CD14-positive monocyte (primary cell): Measurements from ENCODE around the gene PTPRN2. TPM values are rescaled to one million over a fixed set of nuclear protein-coding genes. Genes with fewer than 3 reads are reported as not detected.

Experiments
- DNase-seq, 3 donors: peaks; one replicate each; pipeline ENCODE4 v3.0.0-alpha.2; 2011 to 2022
- H2AFZ ChIP-seq: 2 replicates; pipeline ENCODE4 v1.6.0; 2012; ENCODE audit warnings: mild to moderate bottlenecking, low read depth, low read length, inconsistent platforms; ENCODE audit not compliant: insufficient read depth, poor library complexity, severe bottlenecking
- H3K27ac ChIP-seq, 2 donors: 1 replicate in 1 of 2; 2 replicates in 1 of 2; pipeline ENCODE4 v1.5.1; 2012 to 2013; ENCODE audit warnings: low read length in 2 of 2, control low read depth in 1 of 2, inconsistent platforms in 1 of 2, low read depth in 1 of 2, mild to moderate bottlenecking in 1 of 2
- H3K27me3 ChIP-seq, 2 donors: one replicate each; pipeline versions ENCODE4 v1.6.0 to v1.6.1; 2011 to 2013; ENCODE audit warnings: low read length in 2 of 2; ENCODE audit not compliant: control insufficient read depth in 2 of 2, insufficient read depth in 2 of 2
- H3K36me3 ChIP-seq, 2 donors: replicated peaks in 1 of 2; 1 replicate in 1 of 2; 2 replicates in 1 of 2; pipeline versions ENCODE4 v1.5.1 to v1.6.1; 2012 to 2013; ENCODE audit warnings: low read length in 2 of 2, control low read depth in 1 of 2, inconsistent platforms in 1 of 2, mild to moderate bottlenecking in 1 of 2; ENCODE audit not compliant: insufficient read depth in 2 of 2, control insufficient read depth in 1 of 2
- H3K4me1 ChIP-seq, 2 donors: 1 replicate in 1 of 2; 2 replicates in 1 of 2; pipeline versions ENCODE4 v1.5.1 to v1.6.1; 2012 to 2013; ENCODE audit warnings: low read length in 2 of 2, control low read depth in 1 of 2, inconsistent platforms in 1 of 2, mild to moderate bottlenecking in 1 of 2, moderate library complexity in 1 of 2; ENCODE audit not compliant: insufficient read depth in 2 of 2, control insufficient read depth in 1 of 2
- H3K4me2 ChIP-seq: replicated peaks from 2 replicates; pipeline ENCODE3; 2012; ENCODE audit warnings: low read length, moderate library complexity, mild to moderate bottlenecking; ENCODE audit not compliant: poor library complexity, severe bottlenecking; ENCODE audit errors: extremely low read depth
- H3K4me3 ChIP-seq, 3 experiments: fragments of 200-600 bp in 1 of 3; sonication (generic) in 1 of 3; replicated peaks in 1 of 3; 1 replicate in 2 of 3; 2 replicates in 1 of 3; pipeline ENCODE4 v1.5.1; 2011 to 2013; ENCODE audit warnings: low read length in 3 of 3, mild to moderate bottlenecking in 3 of 3, control low read depth in 2 of 3, low read depth in 2 of 3, inconsistent platforms in 1 of 3, moderate library complexity in 1 of 3
- H3K79me2 ChIP-seq: 2 replicates; pipeline ENCODE4 v1.6.0; 2012; ENCODE audit warnings: mild to moderate bottlenecking, control low read depth, inconsistent platforms, low read length, moderate library complexity; ENCODE audit not compliant: insufficient read depth
- H3K9ac ChIP-seq: 2 replicates; pipeline ENCODE4 v1.6.0; 2017; ENCODE audit warnings: low read length, mild to moderate bottlenecking; ENCODE audit not compliant: insufficient read depth, poor library complexity, severe bottlenecking
- H3K9me3 ChIP-seq, 2 donors: replicated peaks in 1 of 2; 1 replicate in 1 of 2; 2 replicates in 1 of 2; pipeline versions ENCODE4 v1.5.1 to v1.6.1; 2012 to 2013; ENCODE audit warnings: low read length in 2 of 2, control low read depth in 1 of 2; ENCODE audit not compliant: control insufficient read depth in 1 of 2, insufficient read depth in 1 of 2
- H4K20me1 ChIP-seq: 2 replicates; pipeline ENCODE4 v1.6.0; 2012; ENCODE audit warnings: mild to moderate bottlenecking, low read length, control low read depth, moderate library complexity; ENCODE audit not compliant: insufficient read depth
- H3K27ac Mint-ChIP-seq, 7 donors: one replicate each; pipeline ENCODE4 v1.8.0; 2020; ENCODE audit warnings: mild to moderate bottlenecking in 7 of 7, mixed read lengths in 7 of 7, moderate library complexity in 6 of 7, inconsistent platforms in 2 of 7
- H3K27me3 Mint-ChIP-seq, 3 donors: one replicate each; pipeline ENCODE4 v1.8.0; 2021 to 2022; ENCODE audit warnings: low read depth in 3 of 3, mild to moderate bottlenecking in 3 of 3, mixed read lengths in 3 of 3, moderate library complexity in 3 of 3, inconsistent platforms in 1 of 3
- H3K36me3 Mint-ChIP-seq, 2 donors: one replicate each; pipeline ENCODE4 v1.8.0; 2020; ENCODE audit warnings: mixed read lengths in 2 of 2, inconsistent platforms in 1 of 2, mild to moderate bottlenecking in 1 of 2
- H3K4me1 Mint-ChIP-seq: one replicate; pipeline ENCODE4 v1.8.0; 2020; ENCODE audit warnings: mild to moderate bottlenecking, mixed read lengths
- H3K4me3 Mint-ChIP-seq, 2 donors: one replicate each; pipeline ENCODE4 v1.8.0; 2020; ENCODE audit warnings: mild to moderate bottlenecking in 2 of 2, mixed read lengths in 2 of 2, moderate library complexity in 1 of 2
- H3K9me3 Mint-ChIP-seq, 7 donors: one replicate each; pipeline ENCODE4 v1.8.0; 2020 to 2022; ENCODE audit warnings: mixed read lengths in 7 of 7, mild to moderate bottlenecking in 6 of 7, moderate library complexity in 6 of 7, inconsistent platforms in 2 of 7
- WGBS: methylation state at CpG from one replicate; pipeline ENCODE4 v1.1.5; 2013; ENCODE audit warnings: missing lambda C conversion rate; ENCODE audit not compliant: insufficient coverage; 5-methylcytosine and 5-hydroxymethylcytosine counted together
- intact Hi-C, 2 donors: fragments of 100-400 bp; cut with micrococcal nuclease; formaldehyde crosslinking; loops; one replicate each; pipeline versions ENCODE4 v1.15.0 to v1.15.1; 2023
- polyA plus RNA-seq, 3 donors: library from polyadenylated mRNA; depleted of rRNA in 1 of 3; unstranded in 2 of 3; stranded (reverse) in 1 of 3; fragments of 300-500 nt in 2 of 3; fragments of >200 nt in 1 of 3; fragmentation: Illumina TruSeq in 2 of 3; gene quantifications; 1 replicate in 2 of 3; 2 replicates in 1 of 3; pipeline ENCODE4 v1.2.3, GENCODE V29; 2012 to 2021
- TF ChIP-seq, protein P1 (sequence below): fragments of 200-600 bp; IDR thresholded peaks from one replicate; pipeline ENCODE4 v1.8.0; 2022; ENCODE audit warnings: antibody characterized with exemption, mild to moderate bottlenecking

PTPRN2 gene
- polyA plus RNA-seq, 3 donors, result 0.25 to 1.4 (median 0.97) TPM

DNA sequence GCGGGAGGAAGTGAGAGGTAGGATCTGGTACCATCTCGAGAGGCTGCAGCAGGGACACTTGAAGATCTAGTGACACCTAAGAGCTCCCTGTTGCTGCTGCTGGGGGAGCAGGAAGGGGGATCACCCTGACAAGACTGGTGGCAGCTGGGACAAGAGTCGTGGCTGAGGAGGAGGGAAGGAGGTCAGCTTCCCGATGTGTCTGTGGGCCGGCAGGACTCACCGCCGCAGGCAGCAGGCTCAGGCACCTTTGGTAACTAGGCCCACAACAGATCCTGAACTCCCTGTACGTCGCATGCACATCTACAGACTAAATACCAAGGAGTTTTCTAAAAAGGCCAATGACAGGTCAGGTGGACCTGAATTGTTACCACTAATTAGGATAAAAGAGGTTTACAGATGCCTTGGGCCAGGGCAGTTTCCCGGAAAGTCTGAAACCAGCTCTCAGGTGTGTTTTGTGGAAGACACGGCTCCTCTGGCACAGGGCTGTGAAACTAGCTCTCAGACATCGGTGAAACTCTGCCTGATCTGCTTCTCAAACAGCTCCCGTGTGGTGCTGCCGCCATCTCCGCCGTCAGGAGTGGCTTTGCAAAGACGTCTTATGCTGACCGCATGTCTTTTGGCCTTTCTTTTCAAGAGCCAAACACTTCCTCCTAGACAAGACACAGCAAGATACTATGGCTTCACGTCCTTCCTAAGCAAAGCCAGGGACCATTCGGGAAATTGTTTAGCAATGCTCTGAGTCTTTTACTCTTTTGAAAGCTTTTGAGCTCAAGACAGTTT, 609.7 kb downstream of the PTPRN2 start:
- peaks cover 0 to 7% (median 1%) of the 10 kb centered on the region in 3 donors for H3K27me3 Mint-ChIP-seq
- 91% methylated on average over 20 of the region's 20 CpGs for WGBS
- no peaks in the 10 kb centered on the region for H3K36me3 Mint-ChIP-seq
- Histone ChIP-seq H3K9ac (no peak overlapping the region), H3K27me3 (no peaks in the 10 kb centered on the region), H3K27ac (no peak overlapping the region), H3K36me3 (no peaks in the 10 kb centered on the region), H3K4me2 (no peak overlapping the region), H3K4me1 (no peaks in the 10 kb centered on the region), H2AFZ (no peak overlapping the region), H3K4me3 (no peak overlapping the region), H4K20me1 (no peaks in the 10 kb centered on the region), H3K9me3 (peaks cover 20 to 36% of the 10 kb centered on the region in 2 donors), H3K79me2 (no peaks in the 10 kb centered on the region)
- no peaks in the 10 kb centered on the region for H3K4me1 Mint-ChIP-seq
- no peak overlapping the region for H3K4me3 Mint-ChIP-seq
- intact Hi-C loops, result no loop called here
- peaks cover 17 to 29% (median 26%) of the 10 kb centered on the region in 7 donors for H3K9me3 Mint-ChIP-seq
- no peak for DNase-seq
- no peak overlapping the region for H3K27ac Mint-ChIP-seq
- TF ChIP-seq, protein P1, sequence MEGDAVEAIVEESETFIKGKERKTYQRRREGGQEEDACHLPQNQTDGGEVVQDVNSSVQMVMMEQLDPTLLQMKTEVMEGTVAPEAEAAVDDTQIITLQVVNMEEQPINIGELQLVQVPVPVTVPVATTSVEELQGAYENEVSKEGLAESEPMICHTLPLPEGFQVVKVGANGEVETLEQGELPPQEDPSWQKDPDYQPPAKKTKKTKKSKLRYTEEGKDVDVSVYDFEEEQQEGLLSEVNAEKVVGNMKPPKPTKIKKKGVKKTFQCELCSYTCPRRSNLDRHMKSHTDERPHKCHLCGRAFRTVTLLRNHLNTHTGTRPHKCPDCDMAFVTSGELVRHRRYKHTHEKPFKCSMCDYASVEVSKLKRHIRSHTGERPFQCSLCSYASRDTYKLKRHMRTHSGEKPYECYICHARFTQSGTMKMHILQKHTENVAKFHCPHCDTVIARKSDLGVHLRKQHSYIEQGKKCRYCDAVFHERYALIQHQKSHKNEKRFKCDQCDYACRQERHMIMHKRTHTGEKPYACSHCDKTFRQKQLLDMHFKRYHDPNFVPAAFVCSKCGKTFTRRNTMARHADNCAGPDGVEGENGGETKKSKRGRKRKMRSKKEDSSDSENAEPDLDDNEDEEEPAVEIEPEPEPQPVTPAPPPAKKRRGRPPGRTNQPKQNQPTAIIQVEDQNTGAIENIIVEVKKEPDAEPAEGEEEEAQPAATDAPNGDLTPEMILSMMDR, result no peak

DNA sequence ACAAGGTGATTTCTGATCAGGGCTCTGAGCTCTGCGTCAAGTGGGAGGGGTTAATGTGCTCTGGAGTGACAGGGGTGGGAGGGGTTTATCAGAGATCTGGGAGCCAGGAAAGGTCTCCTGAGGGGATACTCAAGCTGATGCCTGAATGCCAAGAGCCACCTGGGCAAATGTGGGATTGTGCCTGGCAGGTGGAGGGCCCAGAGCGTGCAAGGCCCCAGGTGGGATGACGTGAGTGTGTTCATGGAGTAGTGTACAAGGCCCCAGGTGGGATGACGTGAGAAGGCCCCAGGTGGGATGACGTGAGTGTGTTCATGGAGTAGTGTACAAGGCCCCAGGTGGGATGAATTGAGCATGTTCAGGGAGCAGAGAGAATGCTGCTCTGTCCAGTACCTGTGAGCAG, 610.3 kb downstream of the PTPRN2 start:
- H2AFZ ChIP-seq, result no peak overlapping the region
- no peak overlapping the region for H3K4me3 Mint-ChIP-seq
- intact Hi-C loops, result no loop called here
- no peaks in the 10 kb centered on the region for H3K4me1 ChIP-seq
- peaks cover 0 to 7% (median 1%) of the 10 kb centered on the region in 3 donors for H3K27me3 Mint-ChIP-seq
- no peak for DNase-seq
- H3K4me3 ChIP-seq, result no peak overlapping the region
- H3K9me3 Mint-ChIP-seq, result peaks cover 18 to 33% (median 29%) of the 10 kb centered on the region in 7 donors
- no peaks in the 10 kb centered on the region for H3K27me3 ChIP-seq
- TF ChIP-seq, protein P1, result no peak
- H3K9ac ChIP-seq, result no peak overlapping the region
- no peak overlapping the region for H3K27ac ChIP-seq
- no peaks in the 10 kb centered on the region for H3K4me1 Mint-ChIP-seq
- no peaks in the 10 kb centered on the region for H3K79me2 ChIP-seq
- no peaks in the 10 kb centered on the region for H3K36me3 ChIP-seq
- peaks cover 20 to 41% of the 10 kb centered on the region in 2 donors for H3K9me3 ChIP-seq
- H4K20me1 ChIP-seq, result no peaks in the 10 kb centered on the region
- H3K27ac Mint-ChIP-seq, result no peak overlapping the region
- H3K4me2 ChIP-seq, result no peak overlapping the region
- 91% methylated on average over 5 of the region's 5 CpGs for WGBS
- H3K36me3 Mint-ChIP-seq, result no peaks in the 10 kb centered on the region
